GM12875 (cell line): ENCODE measurements around the gene PIRT.

Experiments used
- H3K4me3 ChIP-seq: one replicate; pipeline ENCODE4 v1.5.1; 2011; ENCODE audit warnings: low read depth, low read length, control low read depth
- CTCF ChIP-seq: IDR thresholded peaks from 2 replicates; pipeline ENCODE4 v1.5.1; 2011; ENCODE audit warnings: low read depth, mild to moderate bottlenecking, control low read depth, inconsistent platforms, low read length, moderate library complexity, borderline replicate concordance; ENCODE audit not compliant: insufficient read depth

Gene PIRT

GRCh38 chr17:10842658-10843057 lies 4.8 kb upstream of the PIRT start:
- TF ChIP-seq CTCF, result no peak
- H3K4me3 ChIP-seq, result no peak overlapping the region

- H3K4me3 ChIP-seq, result no peak overlapping the region
- no peak for TF ChIP-seq CTCF
Observed at GRCh38 chr17:10838682-10839081, 795 bp upstream of the PIRT start.

- no peak for TF ChIP-seq CTCF
- H3K4me3 ChIP-seq, result no peak overlapping the region
Observed at GRCh38 chr17:10836966-10837590, 809 bp downstream of the PIRT start.

GRCh38 chr17:10836145-10836544 lies 1.7 kb downstream of the PIRT start:
- no peak for TF ChIP-seq CTCF

GRCh38 chr17:10831696-10832095 lies 6.2 kb downstream of the PIRT start:
- no peak for TF ChIP-seq CTCF
- H3K4me3 ChIP-seq, result no peak overlapping the region

More at GRCh38 chr17:10836145-10836544, 1.7 kb downstream of the PIRT start:
- no peak overlapping the region for H3K4me3 ChIP-seq

GRCh38 chr17:10827898-10828552 lies 9.9 kb downstream of the PIRT start:
- H3K4me3 ChIP-seq, result no peak overlapping the region

More at GRCh38 chr17:10827898-10828552, 9.9 kb downstream of the PIRT start:
- no peak for TF ChIP-seq CTCF
